Sigmoid colon (tissue), 4 donors: ENCODE data around the gene PLXDC1.

Experiments
- EP300 ChIP-seq, 4 donors: sonication (generic); formaldehyde crosslinking; IDR thresholded peaks; one replicate each; pipeline ENCODE4 v1.6.1; 2017; ENCODE audit warnings: antibody characterized with exemption in 4 of 4
- POLR2A ChIP-seq, 2 donors: fragments of 450-650 bp; IDR thresholded peaks; one replicate each; pipeline ENCODE4 v1.6.1; 2016; ENCODE audit warnings: antibody characterized with exemption in 2 of 2, mild to moderate bottlenecking in 2 of 2, moderate library complexity in 2 of 2
- POLR2AphosphoS5 ChIP-seq, 4 donors: sonication (generic); formaldehyde crosslinking; IDR thresholded peaks; one replicate each; pipeline ENCODE4 v1.6.1; 2017; ENCODE audit warnings: antibody characterized with exemption in 4 of 4
- TF ChIP-seq, protein P1 (sequence below), 4 experiments: fragments of 450-650 bp in 3 of 4; fragments of 200-600 bp in 1 of 4; IDR thresholded peaks; one replicate each; pipeline ENCODE4 v1.5.1; 2016 to 2019; ENCODE audit warnings: antibody characterized with exemption in 4 of 4, mild to moderate bottlenecking in 3 of 4, moderate library complexity in 2 of 4

DNA sequence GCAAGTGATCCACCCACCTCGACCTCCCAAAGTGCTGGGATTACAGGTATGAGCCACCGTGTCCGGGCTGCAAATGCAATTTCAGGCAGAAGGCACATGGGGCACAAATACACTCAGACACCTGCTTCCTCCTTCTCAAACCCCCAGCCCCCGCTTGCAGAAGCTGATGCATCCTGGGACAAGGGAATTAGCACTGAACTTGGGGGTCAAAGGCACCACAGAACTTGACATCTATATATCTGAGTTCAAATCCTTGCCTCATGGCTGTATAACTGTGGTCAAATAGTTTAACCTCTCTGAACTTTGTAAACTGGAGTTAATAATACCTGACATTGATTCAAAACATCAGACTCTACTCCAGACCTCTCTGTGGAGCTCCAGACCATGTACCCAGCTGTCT, 18.7 kb upstream of the PLXDC1 start:
- TF ChIP-seq, protein P1, sequence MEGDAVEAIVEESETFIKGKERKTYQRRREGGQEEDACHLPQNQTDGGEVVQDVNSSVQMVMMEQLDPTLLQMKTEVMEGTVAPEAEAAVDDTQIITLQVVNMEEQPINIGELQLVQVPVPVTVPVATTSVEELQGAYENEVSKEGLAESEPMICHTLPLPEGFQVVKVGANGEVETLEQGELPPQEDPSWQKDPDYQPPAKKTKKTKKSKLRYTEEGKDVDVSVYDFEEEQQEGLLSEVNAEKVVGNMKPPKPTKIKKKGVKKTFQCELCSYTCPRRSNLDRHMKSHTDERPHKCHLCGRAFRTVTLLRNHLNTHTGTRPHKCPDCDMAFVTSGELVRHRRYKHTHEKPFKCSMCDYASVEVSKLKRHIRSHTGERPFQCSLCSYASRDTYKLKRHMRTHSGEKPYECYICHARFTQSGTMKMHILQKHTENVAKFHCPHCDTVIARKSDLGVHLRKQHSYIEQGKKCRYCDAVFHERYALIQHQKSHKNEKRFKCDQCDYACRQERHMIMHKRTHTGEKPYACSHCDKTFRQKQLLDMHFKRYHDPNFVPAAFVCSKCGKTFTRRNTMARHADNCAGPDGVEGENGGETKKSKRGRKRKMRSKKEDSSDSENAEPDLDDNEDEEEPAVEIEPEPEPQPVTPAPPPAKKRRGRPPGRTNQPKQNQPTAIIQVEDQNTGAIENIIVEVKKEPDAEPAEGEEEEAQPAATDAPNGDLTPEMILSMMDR (IDR thresholded peaks at IDR 0.05) = no peak
- TF ChIP-seq POLR2A (IDR thresholded peaks at IDR 0.05) = no peak
- TF ChIP-seq POLR2AphosphoS5 (IDR thresholded peaks at IDR 0.05) = no peak
- TF ChIP-seq EP300 (IDR thresholded peaks at IDR 0.05) = no peak
